Neural cell (in vitro differentiated cells): ENCODE data around the gene CDC42EP2. TPM values are rescaled to one million over a fixed set of nuclear protein-coding genes. Genes with fewer than 3 reads are reported as not detected.

Experiments used
- H2AFZ ChIP-seq: fragments of 200-600, 300-800 bp; sonication (generic), shearing (Covaris generic); 2 replicates; pipeline ENCODE4 v1.6.0; 2014; ENCODE audit warnings: low read depth, mild to moderate bottlenecking, antibody characterized with exemption, low read length, moderate library complexity
- H3F3A ChIP-seq: fragments of 200-600 bp; shearing (Covaris generic); 2 replicates; pipeline ENCODE4 v1.6.1; 2016; ENCODE audit warnings: mild to moderate bottlenecking, moderate library complexity, mixed read lengths, antibody characterized with exemption, low read length; ENCODE audit not compliant: insufficient read depth, poor library complexity, severe bottlenecking
- H3K27ac ChIP-seq: fragments of 200-600, 300-800 bp; sonication (generic), shearing (Covaris generic); 2 replicates; pipeline ENCODE4 v1.5.1; 2014; ENCODE audit warnings: mild to moderate bottlenecking, low read length, moderate library complexity
- H3K27me3 ChIP-seq: fragments of 300-800, 200-600 bp; sonication (generic), shearing (Covaris generic); 2 replicates; pipeline ENCODE4 v1.6.0; 2014; ENCODE audit warnings: mild to moderate bottlenecking, low read depth, low read length, moderate library complexity; ENCODE audit not compliant: insufficient read depth
- H3K36me3 ChIP-seq: fragments of 300-800, 200-600 bp; sonication (generic), shearing (Covaris generic); 2 replicates; pipeline ENCODE4 v1.5.1; 2014; ENCODE audit warnings: mild to moderate bottlenecking, antibody characterized with exemption, low read length, moderate library complexity; ENCODE audit not compliant: insufficient read depth
- H3K4me2 ChIP-seq: fragments of 300-800, 200-600 bp; sonication (generic), shearing (Covaris generic); 2 replicates; pipeline ENCODE4 v1.6.0; 2014; ENCODE audit warnings: mild to moderate bottlenecking, low read length
- H3K4me3 ChIP-seq: fragments of 300-800, 200-600 bp; sonication (generic), shearing (Covaris generic); 2 replicates; pipeline ENCODE4 v1.5.1; 2014; ENCODE audit warnings: mild to moderate bottlenecking, low read length, moderate library complexity
- H3K79me2 ChIP-seq: fragments of 200-600 bp; shearing (Covaris generic); replicated peaks from 2 replicates; pipeline ENCODE4 v1.6.0; 2014; ENCODE audit warnings: mild to moderate bottlenecking, low read length, moderate library complexity; ENCODE audit not compliant: insufficient read depth
- H3K9ac ChIP-seq: fragments of 300-800, 200-600 bp; sonication (generic), shearing (Covaris generic); 2 replicates; pipeline ENCODE4 v1.6.1; 2016; ENCODE audit warnings: mild to moderate bottlenecking, low read length, mixed read lengths
- H3K9me2 ChIP-seq: fragments of 200-600 bp; shearing (Covaris generic); 2 replicates; pipeline ENCODE4 v1.6.1; 2016; ENCODE audit warnings: mild to moderate bottlenecking, low read length, mixed read lengths; ENCODE audit not compliant: insufficient read depth
- H3K9me3 ChIP-seq: fragments of 200-600, 300-800 bp; sonication (generic), shearing (Covaris generic); 2 replicates; pipeline ENCODE4 v1.6.1; 2016; ENCODE audit warnings: mild to moderate bottlenecking, mixed run types, low read length, moderate library complexity, mixed read lengths
- H4K20me1 ChIP-seq: fragments of 200-600 bp; shearing (Covaris generic); 2 replicates; pipeline ENCODE4 v1.6.1; 2016; ENCODE audit warnings: mild to moderate bottlenecking, mixed run types; ENCODE audit not compliant: insufficient read depth
- EP300 ChIP-seq: fragments of 450-650 bp; conservative IDR thresholded peaks from 2 replicates; pipeline ENCODE4 v1.6.1; 2014; ENCODE audit warnings: antibody characterized with exemption, mild to moderate bottlenecking, moderate library complexity; ENCODE audit not compliant: poor library complexity, severe bottlenecking
- EZH2 ChIP-seq: fragments of 200-600, 300-800 bp; shearing (Covaris generic), sonication (generic); IDR thresholded peaks from 2 replicates; pipeline ENCODE4 v1.6.1; 2014; ENCODE audit warnings: antibody characterized with exemption, low read length, borderline replicate concordance, mild to moderate bottlenecking; ENCODE audit not compliant: insufficient read depth, poor library complexity, severe bottlenecking
- MXI1 ChIP-seq: fragments of 450-650 bp; conservative IDR thresholded peaks from 2 replicates; pipeline ENCODE4 v1.6.1; 2014; ENCODE audit warnings: antibody characterized with exemption, mild to moderate bottlenecking; ENCODE audit not compliant: poor library complexity, severe bottlenecking
- POLR2AphosphoS5 ChIP-seq: IDR thresholded peaks from 2 replicates; pipeline ENCODE4 v1.6.1; 2012
- RAD21 ChIP-seq: fragments of 450-650 bp; conservative IDR thresholded peaks from 2 replicates; pipeline ENCODE4 v1.6.1; 2014; ENCODE audit warnings: antibody characterized with exemption, mild to moderate bottlenecking, moderate library complexity
- SMC3 ChIP-seq: fragments of 450-650 bp; conservative IDR thresholded peaks from 2 replicates; pipeline ENCODE4 v1.6.1; 2014; ENCODE audit warnings: antibody characterized with exemption, mild to moderate bottlenecking, moderate library complexity; ENCODE audit not compliant: poor library complexity
- TAF1 ChIP-seq: IDR thresholded peaks from 2 replicates; pipeline ENCODE4 v1.6.1; 2012; ENCODE audit warnings: low read depth
- polyA plus RNA-seq: library from polyadenylated mRNA; depleted of rRNA; stranded (reverse); fragments of >200 nt; gene quantifications from 2 replicates; pipeline ENCODE4 v1.2.3, GENCODE V29; 2014
- TF ChIP-seq, protein P1 (sequence below): fragments of 450-650 bp; IDR thresholded peaks from 2 replicates; pipeline ENCODE4 v1.5.1; 2014; ENCODE audit warnings: antibody characterized with exemption, mild to moderate bottlenecking, moderate library complexity; ENCODE audit not compliant: poor library complexity, severe bottlenecking
- TF ChIP-seq, protein P2 (sequence below): IDR thresholded peaks from 2 replicates; pipeline ENCODE4 v1.6.1; 2012; ENCODE audit warnings: borderline replicate concordance

CDC42EP2 gene
- polyA plus RNA-seq, 1 donor from 2014 or later: 1.3 TPM

DNA sequence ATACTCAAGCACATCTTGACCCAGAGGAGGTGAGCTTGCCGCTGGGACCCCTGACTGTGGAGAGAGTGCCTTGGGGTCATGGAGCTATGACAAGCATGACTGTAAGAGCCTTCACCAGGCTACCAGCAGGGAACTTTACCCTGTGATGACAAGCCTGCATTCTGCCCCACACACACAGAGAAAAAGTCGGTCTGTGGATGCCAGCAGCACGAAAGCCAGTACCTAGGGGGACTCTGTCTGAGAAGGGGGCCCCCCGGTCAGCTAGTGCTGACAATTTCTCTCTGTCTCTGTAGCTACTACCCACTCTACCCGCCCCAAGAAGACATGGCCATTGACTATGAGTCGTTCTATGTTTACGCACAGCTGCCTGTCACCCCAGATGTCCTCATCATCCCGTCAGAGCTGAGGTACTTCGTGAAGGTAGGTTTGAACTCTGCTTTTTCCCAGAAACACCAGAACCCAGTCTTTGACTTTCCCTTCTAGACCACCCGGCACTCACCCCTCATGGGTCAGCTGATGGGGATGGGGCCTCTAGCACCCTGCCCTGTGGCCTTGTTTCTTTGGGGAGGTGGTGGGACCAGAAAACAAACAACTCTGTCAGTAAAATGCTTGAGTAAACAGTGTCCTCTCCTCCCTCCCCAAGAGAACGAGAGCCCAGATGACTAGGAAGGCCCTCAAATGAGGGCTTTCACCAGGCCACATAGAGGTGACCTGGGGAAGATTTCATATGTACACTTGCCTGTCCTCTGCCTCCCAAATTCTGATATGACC is 18.9 kb upstream of the CDC42EP2 start:
- Histone ChIP-seq H3K27ac (no peak overlapping the region), H3K9ac (no peak overlapping the region), H3K9me3 (no peaks in the 10 kb centered on the region), H3K36me3 (peaks cover 5% of the 10 kb centered on the region), H4K20me1 (no peaks in the 10 kb centered on the region), H3K4me2 (no peak overlapping the region), H3K9me2 (no peaks in the 10 kb centered on the region), H3K79me2 (no peaks in the 10 kb centered on the region), H2AFZ (no peak overlapping the region), H3K27me3 (no peaks in the 10 kb centered on the region), H3F3A (no peaks in the 10 kb centered on the region), H3K4me3 (no peak overlapping the region)
- TF ChIP-seq, protein P1, sequence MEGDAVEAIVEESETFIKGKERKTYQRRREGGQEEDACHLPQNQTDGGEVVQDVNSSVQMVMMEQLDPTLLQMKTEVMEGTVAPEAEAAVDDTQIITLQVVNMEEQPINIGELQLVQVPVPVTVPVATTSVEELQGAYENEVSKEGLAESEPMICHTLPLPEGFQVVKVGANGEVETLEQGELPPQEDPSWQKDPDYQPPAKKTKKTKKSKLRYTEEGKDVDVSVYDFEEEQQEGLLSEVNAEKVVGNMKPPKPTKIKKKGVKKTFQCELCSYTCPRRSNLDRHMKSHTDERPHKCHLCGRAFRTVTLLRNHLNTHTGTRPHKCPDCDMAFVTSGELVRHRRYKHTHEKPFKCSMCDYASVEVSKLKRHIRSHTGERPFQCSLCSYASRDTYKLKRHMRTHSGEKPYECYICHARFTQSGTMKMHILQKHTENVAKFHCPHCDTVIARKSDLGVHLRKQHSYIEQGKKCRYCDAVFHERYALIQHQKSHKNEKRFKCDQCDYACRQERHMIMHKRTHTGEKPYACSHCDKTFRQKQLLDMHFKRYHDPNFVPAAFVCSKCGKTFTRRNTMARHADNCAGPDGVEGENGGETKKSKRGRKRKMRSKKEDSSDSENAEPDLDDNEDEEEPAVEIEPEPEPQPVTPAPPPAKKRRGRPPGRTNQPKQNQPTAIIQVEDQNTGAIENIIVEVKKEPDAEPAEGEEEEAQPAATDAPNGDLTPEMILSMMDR: no peak
- TF ChIP-seq SMC3 (no peak), POLR2AphosphoS5 (no peak), TAF1 (no peak), RAD21 (no peak)
- TF ChIP-seq, protein P2, sequence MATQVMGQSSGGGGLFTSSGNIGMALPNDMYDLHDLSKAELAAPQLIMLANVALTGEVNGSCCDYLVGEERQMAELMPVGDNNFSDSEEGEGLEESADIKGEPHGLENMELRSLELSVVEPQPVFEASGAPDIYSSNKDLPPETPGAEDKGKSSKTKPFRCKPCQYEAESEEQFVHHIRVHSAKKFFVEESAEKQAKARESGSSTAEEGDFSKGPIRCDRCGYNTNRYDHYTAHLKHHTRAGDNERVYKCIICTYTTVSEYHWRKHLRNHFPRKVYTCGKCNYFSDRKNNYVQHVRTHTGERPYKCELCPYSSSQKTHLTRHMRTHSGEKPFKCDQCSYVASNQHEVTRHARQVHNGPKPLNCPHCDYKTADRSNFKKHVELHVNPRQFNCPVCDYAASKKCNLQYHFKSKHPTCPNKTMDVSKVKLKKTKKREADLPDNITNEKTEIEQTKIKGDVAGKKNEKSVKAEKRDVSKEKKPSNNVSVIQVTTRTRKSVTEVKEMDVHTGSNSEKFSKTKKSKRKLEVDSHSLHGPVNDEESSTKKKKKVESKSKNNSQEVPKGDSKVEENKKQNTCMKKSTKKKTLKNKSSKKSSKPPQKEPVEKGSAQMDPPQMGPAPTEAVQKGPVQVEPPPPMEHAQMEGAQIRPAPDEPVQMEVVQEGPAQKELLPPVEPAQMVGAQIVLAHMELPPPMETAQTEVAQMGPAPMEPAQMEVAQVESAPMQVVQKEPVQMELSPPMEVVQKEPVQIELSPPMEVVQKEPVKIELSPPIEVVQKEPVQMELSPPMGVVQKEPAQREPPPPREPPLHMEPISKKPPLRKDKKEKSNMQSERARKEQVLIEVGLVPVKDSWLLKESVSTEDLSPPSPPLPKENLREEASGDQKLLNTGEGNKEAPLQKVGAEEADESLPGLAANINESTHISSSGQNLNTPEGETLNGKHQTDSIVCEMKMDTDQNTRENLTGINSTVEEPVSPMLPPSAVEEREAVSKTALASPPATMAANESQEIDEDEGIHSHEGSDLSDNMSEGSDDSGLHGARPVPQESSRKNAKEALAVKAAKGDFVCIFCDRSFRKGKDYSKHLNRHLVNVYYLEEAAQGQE: no peak

DNA sequence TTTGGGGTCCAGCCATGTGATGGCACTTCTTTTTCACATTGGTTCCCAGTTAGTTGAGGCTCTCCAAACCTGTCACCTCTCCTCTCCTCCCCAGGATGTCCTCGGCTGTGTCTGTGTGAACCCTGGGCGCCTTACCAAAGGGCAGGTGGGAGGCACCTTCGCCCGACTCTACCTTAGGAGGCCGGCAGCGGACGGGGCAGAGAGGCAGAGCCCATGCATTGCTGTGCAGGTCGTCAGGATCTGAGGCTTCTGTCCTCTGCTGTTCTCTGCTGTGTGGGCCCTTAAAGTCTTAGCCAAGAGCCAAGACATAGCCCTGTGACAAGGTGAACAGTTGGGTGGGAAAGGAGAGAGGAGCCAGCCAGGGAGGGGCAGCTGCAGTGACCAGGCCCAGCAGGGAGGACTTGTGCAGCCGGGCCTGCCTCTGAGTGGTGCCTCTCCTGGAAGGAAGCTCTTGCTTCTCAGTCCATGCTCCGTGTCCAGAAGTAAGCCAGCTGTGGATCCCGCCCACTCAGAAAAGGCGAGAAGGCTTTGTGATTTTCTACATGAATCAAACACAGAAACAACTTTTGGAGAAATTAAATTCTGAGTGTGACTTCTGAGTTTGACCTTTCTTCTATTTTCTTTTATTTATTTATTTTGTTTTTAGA is 17.5 kb upstream of the CDC42EP2 start:
- Histone ChIP-seq H3K27ac (no peak overlapping the region), H3K9me3 (no peaks in the 10 kb centered on the region), H3K79me2 (no peaks in the 10 kb centered on the region), H3K4me3 (no peak overlapping the region), H2AFZ (no peak overlapping the region), H3K9ac (no peak overlapping the region), H3K9me2 (no peaks in the 10 kb centered on the region), H3F3A (no peaks in the 10 kb centered on the region), H4K20me1 (no peaks in the 10 kb centered on the region), H3K36me3 (peaks cover 5% of the 10 kb centered on the region), H3K4me2 (no peak overlapping the region), H3K27me3 (no peaks in the 10 kb centered on the region)
- no peak for TF ChIP-seq SMC3
- TF ChIP-seq, protein P1: no peak
- no peak for TF ChIP-seq TAF1
- no peak for TF ChIP-seq RAD21
- TF ChIP-seq EP300: no peak
- no peak for TF ChIP-seq EZH2
- TF ChIP-seq POLR2AphosphoS5: no peak
- TF ChIP-seq MXI1: no peak
- TF ChIP-seq, protein P2: no peak
